HCT116 (cell line): Measurements from ENCODE around the gene TMC2. TPM values are rescaled to one million over a fixed set of nuclear protein-coding genes. Genes with fewer than 3 reads are reported as not detected.

Source experiments
- ATAC-seq: fragments of 200-7000 bp; cut with Tn5 transposase; 2 replicates; pipeline ENCODE4 v1.9.1; 2020; ENCODE audit warnings: mild to moderate bottlenecking, moderate library complexity
- BruUV-seq: library from RNA; stranded (reverse); fragments of 400-500 nt; replicated peaks from 2 replicates; lab custom pipeline; 2021; lab: Mats Ljungman, UMichigan
- CTCF ChIA-PET: fragments of 300-600 bp; sonication (Branson Sonifier 250); formaldehyde crosslinking; loops from one replicate; lab custom pipeline; 2021; ENCODE audit warnings: antibody characterized with exemption; lab: Charles Lee
- POLR2A ChIA-PET: fragments of 300-600, 350-600 bp; sonication (Branson Sonifier 250); formaldehyde crosslinking; loops from one replicate; lab custom pipeline; 2021; ENCODE audit warnings: antibody characterized with exemption; lab: Charles Lee
- RAD21 ChIA-PET, 2 experiments: fragments of 300-600 bp; sonication (Branson Sonifier 250); formaldehyde crosslinking; loops; one replicate each; lab custom pipeline; 2023; ENCODE audit warnings: low total read pairs in 2 of 2; ENCODE audit not compliant: uncharacterized antibody in 2 of 2, unreplicated experiment in 2 of 2, low non-redundant PET in 1 of 2; lab: Charles Lee
- DNase-seq: peaks from one replicate; pipeline ENCODE4 v3.0.0-alpha.2; 2010; ENCODE audit warnings: low read depth, low spot score
- H2AFZ ChIP-seq: fragments of 200-600 bp; shearing (Covaris generic), sonication (generic); 2 replicates; pipeline ENCODE4 v1.6.1; 2017; ENCODE audit warnings: low read depth, mixed run types, mixed read lengths, antibody characterized with exemption, low read length; ENCODE audit not compliant: poor library complexity, severe bottlenecking
- H3K27ac ChIP-seq: 2 replicates; pipeline ENCODE4 v1.5.1; 2012; ENCODE audit warnings: low read depth, low read length
- H3K27me3 ChIP-seq: fragments of 200-600 bp; sonication (generic); 2 replicates; pipeline ENCODE4 v1.6.1; 2016; ENCODE audit warnings: mixed run types, low read length, mixed read lengths; ENCODE audit not compliant: insufficient read depth
- H3K36me3 ChIP-seq, 2 experiments: fragments of 200-500 bp in 1 of 2; fragments of 200-600 bp in 1 of 2; sonication (Bioruptor generic) in 1 of 2; sonication (generic) in 1 of 2; 2 replicates each; pipeline versions ENCODE4 v1.5.1 to v1.6.1; 2014 to 2016; ENCODE audit warnings: low read length in 2 of 2, inconsistent platforms in 1 of 2, mixed read lengths in 1 of 2, mixed run types in 1 of 2; ENCODE audit not compliant: insufficient read depth in 2 of 2, control insufficient read depth in 1 of 2
- H3K4me1 ChIP-seq, 2 experiments: fragments of 200-600 bp in 1 of 2; sonication (generic) in 1 of 2; 2 replicates each; pipeline versions ENCODE4 v1.5.1 to v1.6.1; 2012 to 2017; ENCODE audit warnings: low read length in 2 of 2, inconsistent platforms in 1 of 2, mild to moderate bottlenecking in 1 of 2, mixed read lengths in 1 of 2, mixed run types in 1 of 2, moderate library complexity in 1 of 2; ENCODE audit not compliant: insufficient read depth in 2 of 2, control insufficient read depth in 1 of 2
- H3K4me2 ChIP-seq: fragments of 200-600 bp; sonication (generic); 2 replicates; pipeline ENCODE4 v1.6.1; 2017; ENCODE audit warnings: mixed run types, low read length, mixed read lengths
- H3K4me3 ChIP-seq, 2 experiments: fragments of 200-600 bp in 1 of 2; sonication (generic) in 1 of 2; replicated peaks in 1 of 2; 2 replicates each; pipeline ENCODE4 v1.5.1; 2011 to 2016; ENCODE audit warnings: low read length in 2 of 2, control low read depth in 1 of 2, low read depth in 1 of 2, mild to moderate bottlenecking in 1 of 2, mixed read lengths in 1 of 2, mixed run types in 1 of 2
- H3K79me2 ChIP-seq: fragments of 200-600 bp; sonication (generic); 2 replicates; pipeline ENCODE4 v1.6.1; 2017; ENCODE audit warnings: mild to moderate bottlenecking, mixed run types, low read length, moderate library complexity, mixed read lengths; ENCODE audit not compliant: insufficient read depth
- H3K9ac ChIP-seq: fragments of 200-600 bp; sonication (generic); 2 replicates; pipeline ENCODE4 v1.6.1; 2016; ENCODE audit warnings: low read length, mixed read lengths
- H3K9me2 ChIP-seq: fragments of 200-600 bp; sonication (generic), shearing (Covaris generic); 2 replicates; pipeline ENCODE4 v1.6.1; 2017; ENCODE audit warnings: mixed run types, mild to moderate bottlenecking, moderate library complexity; ENCODE audit not compliant: insufficient read depth
- H3K9me3 ChIP-seq, 2 experiments: fragments of 200-500 bp in 1 of 2; fragments of 200-600 bp in 1 of 2; sonication (Bioruptor generic) in 1 of 2; sonication (generic) in 1 of 2; 2 replicates each; pipeline ENCODE4 v1.6.1; 2014 to 2017; ENCODE audit warnings: low read length in 2 of 2, mixed read lengths in 2 of 2, inconsistent platforms in 1 of 2, low read depth in 1 of 2, mild to moderate bottlenecking in 1 of 2, mixed run types in 1 of 2, moderate library complexity in 1 of 2; ENCODE audit not compliant: control insufficient read depth in 1 of 2, insufficient read depth in 1 of 2
- H4K20me1 ChIP-seq: fragments of 200-600 bp; sonication (generic), shearing (Covaris generic); 2 replicates; pipeline ENCODE4 v1.6.1; 2017; ENCODE audit warnings: mixed run types, mild to moderate bottlenecking, moderate library complexity; ENCODE audit not compliant: insufficient read depth
- ATF3 ChIP-seq: IDR thresholded peaks from 2 replicates; pipeline ENCODE4 v1.6.1; 2012
- CBX3 ChIP-seq: IDR thresholded peaks from 2 replicates; pipeline ENCODE4 v1.6.1; 2012; ENCODE audit warnings: low read depth
- CEBPB ChIP-seq: IDR thresholded peaks from 2 replicates; pipeline ENCODE4 v1.6.1; 2012; ENCODE audit warnings: low read depth
- CTCF ChIP-seq, 3 experiments: fragments of 200-600 bp in 1 of 3; sonication (generic) in 1 of 3; IDR thresholded peaks in 2 of 3; conservative IDR thresholded peaks in 1 of 3; 2 replicates each; pipeline ENCODE4 v1.5.1; 2012 to 2017; ENCODE audit warnings: low read depth in 2 of 3, low read length in 2 of 3, antibody characterized with exemption in 1 of 3, borderline replicate concordance in 1 of 3, control low read depth in 1 of 3, mild to moderate bottlenecking in 1 of 3, mixed read lengths in 1 of 3, mixed run types in 1 of 3, moderate library complexity in 1 of 3; ENCODE audit not compliant: insufficient read depth in 1 of 3
- EGR1 ChIP-seq: IDR thresholded peaks from 2 replicates; pipeline ENCODE4 v1.6.1; 2012; ENCODE audit warnings: low read depth
- ELF1 ChIP-seq: IDR thresholded peaks from 2 replicates; pipeline ENCODE4 v1.6.1; 2012; ENCODE audit warnings: low read depth, borderline replicate concordance
- EZH2phosphoT487 ChIP-seq: fragments of 200-600 bp; IDR thresholded peaks from 2 replicates; pipeline ENCODE4 v1.6.1; 2018; ENCODE audit warnings: antibody characterized with exemption, borderline replicate concordance
- FOSL1 ChIP-seq: IDR thresholded peaks from 2 replicates; pipeline ENCODE4 v1.6.1; 2012; ENCODE audit warnings: low read depth
- MAX ChIP-seq: IDR thresholded peaks from 2 replicates; pipeline ENCODE4 v1.6.1; 2012
- POLR2A ChIP-seq: IDR thresholded peaks from 2 replicates; pipeline ENCODE4 v1.7.0; 2011; ENCODE audit warnings: borderline replicate concordance; ENCODE audit not compliant: insufficient read depth, insufficient read length; ENCODE audit errors: extremely low read depth
- POLR2AphosphoS5 ChIP-seq: IDR thresholded peaks from 2 replicates; pipeline ENCODE4 v1.6.1; 2011; ENCODE audit warnings: mild to moderate bottlenecking, low read depth, low read length, moderate library complexity
- REST ChIP-seq: IDR thresholded peaks from 2 replicates; pipeline ENCODE4 v1.6.1; 2012; ENCODE audit warnings: low read depth
- SIN3A ChIP-seq: IDR thresholded peaks from 2 replicates; pipeline ENCODE4 v1.6.1; 2012; ENCODE audit warnings: low read depth
- SP1 ChIP-seq: IDR thresholded peaks from 2 replicates; pipeline ENCODE4 v1.6.1; 2012; ENCODE audit warnings: low read depth
- SRF ChIP-seq: IDR thresholded peaks from 2 replicates; pipeline ENCODE4 v1.6.1; 2012; ENCODE audit warnings: low read depth
- TCF7L2 ChIP-seq: IDR thresholded peaks from 2 replicates; pipeline ENCODE4 v1.7.0; 2011; ENCODE audit warnings: borderline replicate concordance, inconsistent platforms; ENCODE audit not compliant: insufficient read depth, insufficient read length; ENCODE audit errors: extremely low read depth
- YY1 ChIP-seq: IDR thresholded peaks from 2 replicates; pipeline ENCODE4 v1.6.1; 2011; ENCODE audit warnings: low read length, low read depth, moderate library complexity, mild to moderate bottlenecking; ENCODE audit not compliant: insufficient replicate concordance; ENCODE audit errors: extremely low read depth
- ZBTB33 ChIP-seq: IDR thresholded peaks from 2 replicates; pipeline ENCODE4 v1.6.1; 2011; ENCODE audit warnings: mild to moderate bottlenecking, low read length, moderate library complexity; ENCODE audit not compliant: insufficient replicate concordance; ENCODE audit errors: extremely low read depth
- ZFX ChIP-seq: fragments of 450-650 bp; IDR thresholded peaks from 2 replicates; pipeline ENCODE4 v1.6.1; 2017
- ZNF274 ChIP-seq: fragments of 200-500 bp; sonication (Bioruptor generic); IDR thresholded peaks from 2 replicates; pipeline ENCODE4 v1.6.1; 2014; ENCODE audit warnings: mild to moderate bottlenecking, low read depth, low read length, inconsistent platforms
- intact Hi-C: fragments of 100-400 bp; cut with micrococcal nuclease; formaldehyde crosslinking; loops from 2 replicates; pipeline ENCODE4 v1.10.0; 2022
- total RNA-seq: library from RNA; stranded (reverse); gene quantifications from one replicate; pipeline ENCODE4 v1.2.1, GENCODE V29; 2021; ENCODE audit not compliant: unreplicated experiment

TMC2 gene
- total RNA-seq, 1 experiment from 2014 or later: not detected

GRCh38 chr20:2619961-2620595 is 83.7 kb downstream of the TMC2 start:
- Histone ChIP-seq H4K20me1 (no peaks in the 10 kb centered on the region), H3K27me3 (no peaks in the 10 kb centered on the region), H3K9ac (no peak overlapping the region), H3K27ac (no peak overlapping the region; the same call in 1 of the 2 replicates), H2AFZ (peak overlapping the region; percentile 32), H3K4me3 (no peak overlapping the region), H3K79me2 (no peaks in the 10 kb centered on the region), H3K9me3 (0 out of 4 replicates have a peak, but pooled peaks cover 0 to 9% of the 10 kb centered on the region in 2 experiments), H3K4me1 (peaks cover 9 to 17% of the 10 kb centered on the region in 2 experiments), H3K36me3 (no peaks in the 10 kb centered on the region), H3K4me2 (peak overlapping the region; percentile 20), H3K9me2 (no peaks in the 10 kb centered on the region)
- ChIA-PET POLR2A (no interaction called here), CTCF (no interaction called here), RAD21 (no interaction called here)
- DNase-seq: peak; percentile 22
- intact Hi-C loops: no loop called here
- no TSS peak for BruUV-seq
- ATAC-seq: peak; percentile 71; the same call in 1 of the 2 replicates
- TF ChIP-seq SIN3A (no peak), ZFX (no peak), ATF3 (no peak), CBX3 (no peak), YY1 (no peak), REST (no peak), ZBTB33 (no peak), MAX (no peak; the same call in 1 of the 2 replicates), FOSL1 (peak; percentile 75), ELF1 (no peak), SRF (no peak), TCF7L2 (peak; percentile 60), EZH2phosphoT487 (no peak), CEBPB (0 out of 2 replicates have a peak, but pooled peaks have one; percentile 11), CTCF (IDR thresholded peaks at IDR 0.05 in 2 of 3, conservative IDR thresholded peaks at IDR 0.05 in 1 of 3; ENCODE audit: borderline replicate concordance in 1 of 3, insufficient read depth in 1 of 3, low read depth in 2 of 3, low read length in 2 of 3) (no peak), POLR2AphosphoS5 (no peak), ZNF274 (no peak), EGR1 (no peak), POLR2A (no peak), SP1 (peak; percentile 33; the same call in 1 of the 2 replicates)
